ENCODE results near the gene RPTOR. TPM values are rescaled to one million over a fixed set of nuclear protein-coding genes. Genes with fewer than 3 reads are reported as not detected.

The RPTOR gene
- polyA plus RNA-seq, 1 donor (not counting 4 experiments of a cell fraction or from before 2014, with no cell fraction given), result 4.0 TPM

- Histone ChIP-seq H3K36me3 (ENCODE audit: control insufficient read depth in 2 of 2, extremely low read depth in 1 of 2, insufficient read depth in 2 of 2, low read length in 2 of 2) (peaks cover 9 to 10% of the 10 kb centered on the region in 2 experiments), H3K27me3 (ENCODE audit: control insufficient read depth, extremely low read depth, insufficient read depth, low read length) (no peaks in the 10 kb centered on the region)
- no peak for FAIRE-seq
Measured at GRCh38 chr17:80850109-80850508, 305.5 kb downstream of the RPTOR start.

GRCh38 chr17:80850817-80851216 is 306.2 kb downstream of the RPTOR start:
- no peak overlapping the region for H2AFZ ChIP-seq (ENCODE audit: control insufficient read depth, low read length)
- peak overlapping the region; percentile 45 for H3K4me2 ChIP-seq (ENCODE audit: control insufficient read depth, extremely low read depth, insufficient read depth, low read depth, low read length)
- no peak overlapping the region for H3K4me3 ChIP-seq (ENCODE audit: control insufficient read depth in 2 of 3, extremely low read depth in 1 of 3, insufficient read depth in 2 of 3, low read depth in 1 of 3, low read length in 3 of 3)
- no peaks in the 10 kb centered on the region for H3K9me3 ChIP-seq (ENCODE audit: control insufficient read depth, low read depth, low read length)
- peak overlapping the region; percentile 23 for H3K9ac ChIP-seq (ENCODE audit: control insufficient read depth, extremely low read depth, insufficient read depth, low read length)
- no peak for TF ChIP-seq CTCF (optimal IDR thresholded peaks at IDR 0.05 in 1 of 3, IDR thresholded peaks at IDR 0.05 in 1 of 3, conservative IDR thresholded peaks at IDR 0.05 in 1 of 3; ENCODE audit: extremely low read depth in 1 of 3, insufficient read depth in 2 of 3, low read length in 3 of 3)
- TF ChIP-seq EZH2 (IDR thresholded peaks at IDR 0.05; ENCODE audit: low read length), result no peak
- peak overlapping the region; percentile 70 for H3K27ac ChIP-seq (ENCODE audit: control insufficient read depth, insufficient read depth, low read length)
- H3K36me3 ChIP-seq (ENCODE audit: control insufficient read depth in 2 of 2, extremely low read depth in 1 of 2, insufficient read depth in 2 of 2, low read length in 2 of 2), result peaks cover 9 to 10% of the 10 kb centered on the region in 2 experiments
- H4K20me1 ChIP-seq (ENCODE audit: control insufficient read depth, extremely low read depth, insufficient read depth, low read length), result no peaks in the 10 kb centered on the region
- dilution Hi-C loops (cut with MboI; ENCODE audit: extremely low pct_ligation_motif_present, low sequenced_read_pairs), result no loop called here
- no peaks in the 10 kb centered on the region for H3K9me1 ChIP-seq (ENCODE audit: control insufficient read depth, extremely low read depth, insufficient read depth, low read length)
- H3K27me3 ChIP-seq (ENCODE audit: control insufficient read depth, extremely low read depth, insufficient read depth, low read length), result no peaks in the 10 kb centered on the region
- DNase-seq (ENCODE audit: low read depth, low spot score) (no peak), FAIRE-seq (peak; percentile 96)
- no peaks in the 10 kb centered on the region for H3K79me2 ChIP-seq (ENCODE audit: control insufficient read depth, insufficient read depth, low read length)
- H3K4me1 ChIP-seq (ENCODE audit: control insufficient read depth, extremely low read depth, insufficient read depth, low read length), result peaks cover 25% of the 10 kb centered on the region

More at GRCh38 chr17:80850109-80850508, 305.5 kb downstream of the RPTOR start:
- Histone ChIP-seq H3K9me3 (ENCODE audit: control insufficient read depth, low read depth, low read length) (no peaks in the 10 kb centered on the region), H3K9ac (ENCODE audit: control insufficient read depth, extremely low read depth, insufficient read depth, low read length) (no peak overlapping the region), H3K9me1 (ENCODE audit: control insufficient read depth, extremely low read depth, insufficient read depth, low read length) (no peaks in the 10 kb centered on the region), H3K4me1 (ENCODE audit: control insufficient read depth, extremely low read depth, insufficient read depth, low read length) (peaks cover 18% of the 10 kb centered on the region), H4K20me1 (ENCODE audit: control insufficient read depth, extremely low read depth, insufficient read depth, low read length) (no peaks in the 10 kb centered on the region), H2AFZ (ENCODE audit: control insufficient read depth, low read length) (no peak overlapping the region), H3K27ac (ENCODE audit: control insufficient read depth, insufficient read depth, low read length) (peak overlapping the region; percentile 70), H3K4me2 (ENCODE audit: control insufficient read depth, extremely low read depth, insufficient read depth, low read depth, low read length) (no peak overlapping the region), H3K4me3 (ENCODE audit: control insufficient read depth in 2 of 3, extremely low read depth in 1 of 3, insufficient read depth in 2 of 3, low read depth in 1 of 3, low read length in 3 of 3) (no peak overlapping the region), H3K79me2 (ENCODE audit: control insufficient read depth, insufficient read depth, low read length) (no peaks in the 10 kb centered on the region)
- dilution Hi-C loops (cut with MboI; ENCODE audit: extremely low pct_ligation_motif_present, low sequenced_read_pairs), result no loop called here
- TF ChIP-seq CTCF (optimal IDR thresholded peaks at IDR 0.05 in 1 of 3, IDR thresholded peaks at IDR 0.05 in 1 of 3, conservative IDR thresholded peaks at IDR 0.05 in 1 of 3; ENCODE audit: extremely low read depth in 1 of 3, insufficient read depth in 2 of 3, low read length in 3 of 3) (no peak), EZH2 (IDR thresholded peaks at IDR 0.05; ENCODE audit: low read length) (no peak)
- no peak for DNase-seq (ENCODE audit: low read depth, low spot score)

All from keratinocyte (primary cell).